ENCODE results near the gene MBNL3.
"Not testable (repeated sequence)": the region's sequence is repeated elsewhere in the genome, so short reads cannot be mapped to it uniquely, and the experiment has no call there.

The MBNL3 gene

GRCh38 chrX:132378281-132378680, 110.6 kb downstream of the MBNL3 start:
- in situ Hi-C loops (cut with HindIII; ENCODE audit: low sequenced_read_pairs) = no loop called here

GRCh38 chrX:132375941-132376340, 112.9 kb downstream of the MBNL3 start:
- in situ Hi-C loops (cut with HindIII; ENCODE audit: low sequenced_read_pairs) = no loop called here

DNA sequence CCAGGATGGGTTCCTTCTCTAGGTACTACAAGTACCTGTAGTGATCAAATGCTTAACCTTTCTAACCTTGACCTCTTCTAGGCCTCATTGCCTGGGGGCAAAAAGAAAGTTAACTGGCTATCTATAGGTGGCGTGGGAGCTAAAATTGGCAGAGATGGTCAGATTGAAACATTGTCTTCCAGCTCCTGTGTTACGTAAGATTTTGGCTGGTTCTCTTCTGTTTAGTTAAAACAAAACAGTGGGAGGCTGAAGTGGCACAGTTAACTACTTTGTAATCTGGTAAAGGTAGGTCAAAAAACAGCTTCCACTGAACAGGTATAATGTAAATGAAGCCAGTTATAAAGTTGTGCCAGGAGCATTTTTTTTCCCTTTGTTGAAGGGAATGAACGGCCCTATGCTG, 115.2 kb downstream of the MBNL3 start:
- in situ Hi-C loops (cut with HindIII; ENCODE audit: low sequenced_read_pairs) = no loop called here

DNA sequence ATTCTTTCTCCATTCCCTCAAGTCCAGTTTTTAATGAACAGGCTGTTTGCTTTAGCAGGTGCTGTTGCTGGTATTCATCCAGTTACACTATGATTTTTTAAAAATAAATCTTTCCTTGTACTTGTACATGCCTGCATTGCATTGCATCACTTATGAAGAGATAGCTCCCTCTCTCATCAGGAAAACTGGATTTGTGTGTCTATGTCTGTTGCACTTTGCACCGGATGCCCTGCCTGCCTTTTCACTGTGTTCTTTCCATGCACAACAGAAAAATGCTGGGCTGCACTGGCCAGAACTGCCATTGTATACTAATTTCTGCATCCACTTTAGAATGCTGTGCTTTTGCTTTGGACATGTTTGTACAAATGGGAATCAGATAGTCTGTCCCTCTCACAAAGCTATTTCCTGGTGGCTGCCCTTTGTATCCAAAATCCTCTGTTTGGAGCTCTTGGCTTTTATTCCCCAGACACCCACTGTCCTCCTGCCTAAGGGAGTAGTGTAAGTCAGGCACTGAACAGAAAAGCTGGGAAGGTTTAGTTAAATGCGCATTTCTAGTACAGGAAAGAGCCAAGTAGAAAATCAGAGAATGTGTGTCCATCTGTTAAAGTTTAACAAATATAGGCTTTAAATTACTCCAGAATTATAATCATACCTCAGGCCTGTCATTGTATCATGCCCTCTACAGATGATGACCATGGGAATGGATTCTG, 119.1 kb downstream of the MBNL3 start:
- in situ Hi-C loops (cut with HindIII; ENCODE audit: low sequenced_read_pairs) = no loop called here

DNA sequence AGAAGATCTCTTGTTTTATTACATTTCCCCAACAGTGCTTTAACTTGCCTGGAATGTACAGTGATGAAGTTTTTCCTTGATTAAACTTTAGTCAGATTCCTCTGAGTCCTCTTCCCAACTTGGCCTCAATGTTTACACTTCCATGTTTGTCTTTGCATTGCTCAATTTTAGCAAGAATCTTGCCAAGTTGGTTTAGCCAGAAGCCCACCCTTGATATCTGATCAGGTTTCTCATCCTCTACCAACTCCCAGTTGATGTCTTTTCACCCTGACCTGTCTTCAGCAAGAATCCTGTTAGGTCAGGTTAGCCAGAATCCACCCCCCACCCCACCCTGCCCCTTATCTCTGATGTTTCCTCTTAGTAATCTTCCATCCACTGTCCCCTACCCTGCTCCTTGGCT, 120.9 kb downstream of the MBNL3 start:
- in situ Hi-C loops (cut with HindIII; ENCODE audit: low sequenced_read_pairs) = no loop called here

DNA sequence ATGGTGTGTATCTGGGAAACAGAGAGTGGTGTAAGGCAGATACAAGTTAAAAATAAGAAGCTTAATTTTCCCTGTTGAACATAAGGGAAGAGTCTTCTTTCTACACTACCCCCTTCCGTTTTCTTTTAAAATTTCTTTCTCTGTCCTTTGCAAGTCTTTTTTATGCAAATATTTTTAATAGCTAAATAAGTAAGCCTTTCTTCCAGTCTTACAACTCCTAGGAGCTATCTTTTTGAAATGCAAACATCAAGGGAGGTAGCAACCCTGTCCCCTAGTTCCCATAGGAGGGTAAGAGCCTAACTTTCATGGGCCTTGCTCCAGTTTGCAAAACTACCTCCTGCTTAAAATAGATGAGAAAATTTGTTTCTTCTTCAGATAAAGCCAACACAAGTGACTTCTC, 121.5 kb downstream of the MBNL3 start:
- in situ Hi-C loops (cut with HindIII; ENCODE audit: low sequenced_read_pairs) = no loop called here

DNA sequence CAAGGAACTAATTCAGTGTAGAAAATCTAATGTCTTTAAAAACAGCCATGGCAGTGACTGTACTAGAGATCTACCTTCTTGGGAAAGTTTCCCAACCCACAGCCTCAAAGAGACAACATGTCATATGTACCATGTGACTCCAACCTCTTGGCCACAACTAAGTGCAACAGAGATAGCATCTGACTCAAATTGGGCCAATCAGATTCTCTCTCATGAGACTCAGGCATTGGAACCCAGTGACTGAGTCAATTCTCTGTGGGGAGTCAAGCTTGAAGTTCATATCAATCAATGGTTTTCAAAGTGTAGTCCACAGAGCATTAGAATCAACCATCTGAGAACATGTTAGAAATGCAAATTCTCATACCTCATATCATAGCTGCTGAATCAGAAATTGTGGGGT, 123.3 kb downstream of the MBNL3 start:
- in situ Hi-C loops (cut with HindIII; ENCODE audit: low sequenced_read_pairs) = no loop called here

DNA sequence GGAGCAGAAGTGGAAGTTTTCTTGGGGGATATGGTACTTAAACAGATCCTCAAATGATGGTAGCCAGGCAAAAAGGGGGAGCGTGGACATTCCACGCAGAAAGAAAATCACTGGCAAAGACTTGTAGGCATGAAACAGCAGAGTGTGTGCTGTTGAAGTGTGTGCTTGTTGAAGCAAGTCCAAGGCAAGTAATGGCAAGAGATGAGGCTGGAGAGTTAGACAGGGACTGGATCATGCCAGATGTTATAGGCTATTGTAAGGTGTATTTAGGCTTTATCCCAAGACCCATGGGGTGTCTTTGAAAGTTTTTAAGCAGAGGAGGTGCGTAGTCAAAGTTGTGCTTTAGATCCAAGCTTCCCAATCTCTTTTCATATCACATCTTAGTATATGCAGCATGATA, 124.5 kb downstream of the MBNL3 start:
- in situ Hi-C loops (cut with HindIII; ENCODE audit: low sequenced_read_pairs) = no loop called here

GRCh38 chrX:132353430-132353829, 135.4 kb downstream of the MBNL3 start:
- in situ Hi-C loops (cut with HindIII; ENCODE audit: low sequenced_read_pairs) = no loop called here

DNA sequence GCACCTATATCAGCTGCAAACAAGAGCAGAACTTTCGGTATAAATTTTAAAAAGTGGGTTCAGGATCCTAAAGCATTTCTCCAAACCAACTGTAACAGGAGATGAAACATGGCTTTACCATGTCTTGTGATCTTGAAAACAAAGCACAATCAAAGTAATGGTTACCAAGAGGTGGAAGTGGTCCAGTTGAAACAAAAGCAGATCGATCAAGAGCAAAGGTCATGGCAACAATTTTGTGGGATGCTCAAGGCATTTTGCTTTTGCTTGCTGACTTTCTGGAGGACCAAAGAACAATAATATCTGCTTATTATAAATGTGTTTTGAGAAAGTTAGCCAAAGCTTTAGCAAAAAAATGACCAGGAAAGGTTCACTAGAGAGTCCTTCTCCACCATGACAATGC, 152.7 kb downstream of the MBNL3 start:
- in situ Hi-C loops (cut with HindIII; ENCODE audit: low sequenced_read_pairs) = no loop called here

GRCh38 chrX:132333351-132333750, 155.5 kb downstream of the MBNL3 start:
- in situ Hi-C loops (cut with HindIII; ENCODE audit: low sequenced_read_pairs) = no loop called here

GRCh38 chrX:132331532-132331931, 157.3 kb downstream of the MBNL3 start:
- in situ Hi-C loops (cut with HindIII; ENCODE audit: low sequenced_read_pairs) = no loop called here

DNA sequence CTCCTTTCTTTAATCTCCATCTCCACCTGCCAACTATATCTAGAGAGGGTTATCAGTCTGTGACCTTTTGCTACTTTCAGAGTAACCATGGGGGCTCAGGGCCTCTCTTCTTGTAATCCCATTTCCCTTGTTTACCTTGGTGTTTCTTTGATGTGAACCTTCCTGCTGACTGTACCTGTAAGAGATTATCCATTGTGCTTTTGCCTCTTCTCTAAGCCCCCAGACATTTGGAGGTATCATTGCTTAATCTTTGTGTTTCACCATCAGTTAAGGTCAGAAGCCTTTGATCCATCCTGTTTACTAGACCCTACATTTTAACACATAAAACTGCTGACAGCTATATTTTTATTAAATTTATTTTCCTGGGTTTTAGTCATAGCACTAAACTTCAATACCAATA, 157.8 kb downstream of the MBNL3 start:
- in situ Hi-C loops (cut with HindIII; ENCODE audit: low sequenced_read_pairs) = no loop called here

GRCh38 chrX:132330156-132330729, 158.6 kb downstream of the MBNL3 start:
- in situ Hi-C loops (cut with HindIII; ENCODE audit: low sequenced_read_pairs) = no loop called here

- in situ Hi-C loops (cut with HindIII; ENCODE audit: low sequenced_read_pairs) = not testable (repeated sequence)
These were observed 161.9 kb downstream of the MBNL3 start for GRCh38 chrX:132326960-132327359.
